ENCODE measurements around the gene SON.
"Not testable (repeated sequence)": the region's sequence is repeated elsewhere in the genome, so short reads cannot be mapped to it uniquely, and the experiment has no call there.

SON gene

GRCh38 chr21:33542640-33543504 lies at the start of gene SON:
Gene SON, plus strand, starts transcription at chr21:33543038. Its CDS starts 55 bp downstream, at chr21:33543093.
- peak; percentile 99 for DNase-seq

GRCh38 chr21:33493756-33494155 lies 49.1 kb upstream of the SON start:
- no peak for DNase-seq

- DNase-seq, result no peak
These were observed 47.1 kb upstream of the SON start for GRCh38 chr21:33495743-33496142.

- DNase-seq, result no peak
These were observed 46.5 kb upstream of the SON start for GRCh38 chr21:33496345-33496744.

GRCh38 chr21:33505833-33506232 lies 37.0 kb upstream of the SON start:
- DNase-seq, result no peak

- not testable (repeated sequence) for DNase-seq
These were observed 35.8 kb upstream of the SON start for GRCh38 chr21:33507003-33507402.

GRCh38 chr21:33510826-33511225 lies 32.0 kb upstream of the SON start:
- no peak for DNase-seq

- DNase-seq, result no peak
These were observed 31.2 kb upstream of the SON start for GRCh38 chr21:33511639-33512038.

GRCh38 chr21:33512481-33512880 lies 30.4 kb upstream of the SON start:
- DNase-seq, result no peak

- peak; percentile 2 for DNase-seq
These were observed 28.6 kb upstream of the SON start for GRCh38 chr21:33514229-33514628.

GRCh38 chr21:33518899-33519298 lies 23.9 kb upstream of the SON start:
- no peak for DNase-seq

- no peak for DNase-seq
These were observed 20.4 kb upstream of the SON start for GRCh38 chr21:33522297-33522952.

GRCh38 chr21:33522953-33523349 lies 19.9 kb upstream of the SON start:
- DNase-seq, result no peak

- no peak for DNase-seq
These were observed 11.8 kb upstream of the SON start for GRCh38 chr21:33531007-33531406.

GRCh38 chr21:33537212-33537611 lies 5.6 kb upstream of the SON start:
- no peak for DNase-seq

GRCh38 chr21:33539616-33540015 lies 3.2 kb upstream of the SON start:
- peak; percentile 32 for DNase-seq

GRCh38 chr21:33540711-33541104 lies 2.1 kb upstream of the SON start:
- no peak for DNase-seq

- peak; percentile 2 for DNase-seq
These were observed 1.6 kb upstream of the SON start for GRCh38 chr21:33541105-33541711.

GRCh38 chr21:33541756-33542639 lies 840 bp upstream of the SON start, which contains the start of gene GART:
Gene GART, minus strand, starts transcription at chr21:33542117. Its CDS starts 2,802 bp downstream, at chr21:33539315.
- peak; percentile 75 for DNase-seq

- DNase-seq, result no peak
These were observed 779 bp downstream of the SON start for GRCh38 chr21:33543505-33544129.

- DNase-seq, result no peak
These were observed 1.8 kb downstream of the SON start for GRCh38 chr21:33544451-33545195.
